Measurements from ENCODE around the gene COPS7A.

Gene COPS7A

GRCh38 chr12:6723607-6724408 lies at the start of gene COPS7A:
COPS7A (plus strand) TSS chr12:6724046; CDS start chr12:6724657, 611 bp downstream.
- peak; percentile 87 to 88 for DNase-seq (ENCODE audit: low read depth in 2 of 2)

- no peak for DNase-seq (ENCODE audit: low read depth in 2 of 2)
Measured at GRCh38 chr12:6676962-6677361, 46.9 kb upstream of the COPS7A start.

- DNase-seq (ENCODE audit: low read depth in 2 of 2): no peak
Measured at GRCh38 chr12:6684609-6685008, 39.2 kb upstream of the COPS7A start.

GRCh38 chr12:6685814-6686213 lies 38.0 kb upstream of the COPS7A start:
- DNase-seq (ENCODE audit: low read depth in 2 of 2): no peak

- peak in 1 of 2 donors; percentile 70 for DNase-seq (ENCODE audit: low read depth in 2 of 2)
Measured at GRCh38 chr12:6688543-6688998, 35.3 kb upstream of the COPS7A start.

- peak; percentile 93 to 94 for DNase-seq (ENCODE audit: low read depth in 2 of 2)
Measured at GRCh38 chr12:6688999-6689882, 34.6 kb upstream of the COPS7A start, which contains the start of gene ZNF384. ZNF384 (minus strand) TSS chr12:6689375; CDS start chr12:6679520, 9,855 bp downstream.

- no peak for DNase-seq (ENCODE audit: low read depth in 2 of 2)
Measured at GRCh38 chr12:6691473-6691872, 32.4 kb upstream of the COPS7A start.

GRCh38 chr12:6692888-6693287 lies 31.0 kb upstream of the COPS7A start:
- no peak for DNase-seq (ENCODE audit: low read depth in 2 of 2)

GRCh38 chr12:6693832-6694355 lies 30.0 kb upstream of the COPS7A start:
- no peak for DNase-seq (ENCODE audit: low read depth in 2 of 2)

GRCh38 chr12:6694701-6695100 lies 29.1 kb upstream of the COPS7A start:
- DNase-seq (ENCODE audit: low read depth in 2 of 2): no peak

- no peak for DNase-seq (ENCODE audit: low read depth in 2 of 2)
Measured at GRCh38 chr12:6695313-6696045, 28.4 kb upstream of the COPS7A start.

- DNase-seq (ENCODE audit: low read depth in 2 of 2): no peak
Measured at GRCh38 chr12:6696690-6697583, 26.9 kb upstream of the COPS7A start.

GRCh38 chr12:6697584-6698351 lies 26.1 kb upstream of the COPS7A start:
- no peak for DNase-seq (ENCODE audit: low read depth in 2 of 2)

- no peak for DNase-seq (ENCODE audit: low read depth in 2 of 2)
Measured at GRCh38 chr12:6698352-6699046, 25.3 kb upstream of the COPS7A start.

- DNase-seq (ENCODE audit: low read depth in 2 of 2): no peak
Measured at GRCh38 chr12:6699259-6699988, 24.4 kb upstream of the COPS7A start.

- no peak for DNase-seq (ENCODE audit: low read depth in 2 of 2)
Measured at GRCh38 chr12:6699989-6700645, 23.7 kb upstream of the COPS7A start.

GRCh38 chr12:6700646-6701051 lies 23.2 kb upstream of the COPS7A start, which contains the start of gene PIANP:
PIANP (minus strand) TSS chr12:6700815; CDS start chr12:6698061, 2,754 bp downstream.
- no peak for DNase-seq (ENCODE audit: low read depth in 2 of 2)

Data from stimulated activated CD8-positive, alpha-beta memory T cell treated with anti-CD3 and anti-CD28 coated beads, Interleukin-15, amount 100 ng/mL, for 4 hours (primary cell).